Central memory CD4-positive, alpha-beta T cell (primary cell): ENCODE data around the gene CCNL2.
"Not testable (repeated sequence)": the region's sequence is repeated elsewhere in the genome, so short reads cannot be mapped to it uniquely, and the experiment has no call there.

ENCODE experiments used
- DNase-seq: peaks from one replicate; pipeline ENCODE4 v3.0.0; 2022

The CCNL2 gene

GRCh38 chr1:1397839-1398523, 1.2 kb downstream of the CCNL2 start:
- DNase-seq, result no peak

DNA sequence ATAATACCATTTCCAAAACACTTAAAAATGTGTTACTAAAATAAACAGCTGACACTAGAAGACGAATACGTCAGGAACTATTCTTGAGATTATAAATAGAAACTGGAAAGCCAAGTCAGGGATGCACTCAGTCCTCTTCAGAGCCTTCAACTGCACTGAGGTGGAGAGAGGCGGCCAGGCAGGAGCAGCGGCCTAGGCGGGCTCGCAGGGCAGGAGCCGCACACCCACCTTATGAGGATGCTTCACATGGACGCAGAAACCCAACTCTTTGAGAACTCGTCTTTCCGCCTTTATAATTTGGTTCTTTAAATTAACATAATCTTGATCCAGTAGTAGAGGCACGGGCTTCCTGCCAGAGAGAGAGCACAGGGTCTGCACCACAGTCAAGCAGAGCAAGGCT, 4.0 kb downstream of the CCNL2 start:
- DNase-seq, result no peak

DNA sequence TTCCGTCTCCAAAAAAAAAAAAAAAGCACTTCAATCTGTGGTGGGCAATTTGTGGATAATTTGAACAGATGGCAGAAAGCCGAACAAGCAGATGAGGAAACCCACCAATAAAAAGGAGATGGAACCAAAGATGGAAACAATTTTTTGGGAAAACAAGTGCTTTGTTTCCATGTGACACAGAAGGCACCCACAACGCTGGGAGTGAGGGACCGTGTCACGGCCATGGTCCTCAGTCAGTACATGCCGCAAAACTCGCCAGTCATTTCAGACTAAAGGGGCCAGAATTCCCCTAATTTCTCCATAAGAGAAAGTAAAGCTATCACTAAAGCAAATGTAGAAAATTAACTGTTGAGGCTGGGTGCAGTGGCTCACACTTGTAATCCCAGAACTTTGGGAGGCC, 5.0 kb downstream of the CCNL2 start:
- no peak for DNase-seq

GRCh38 chr1:1393428-1393827, 5.7 kb downstream of the CCNL2 start:
- DNase-seq, result no peak

- DNase-seq, result no peak
Measured at GRCh38 chr1:1393014-1393413, 6.1 kb downstream of the CCNL2 start.

DNA sequence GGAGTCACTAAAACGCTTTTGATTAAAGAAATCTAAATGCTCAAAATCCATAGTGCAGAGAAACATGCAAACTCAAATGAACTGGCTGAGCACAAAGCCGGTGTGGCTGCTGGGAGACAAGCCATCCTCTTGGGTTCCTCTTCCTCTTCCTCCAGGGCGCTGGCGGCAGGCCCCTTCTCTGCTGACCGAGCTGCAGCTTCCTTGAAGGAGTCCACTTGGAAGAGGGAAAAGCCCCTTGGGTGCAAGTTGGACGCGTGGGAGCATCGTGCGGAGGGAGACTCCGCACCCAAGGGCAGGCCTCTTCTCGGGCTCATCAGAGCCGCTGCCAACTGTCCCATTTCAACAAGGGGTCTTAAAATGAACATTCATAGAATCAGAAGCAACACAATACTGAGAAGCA, 7.9 kb downstream of the CCNL2 start:
- no peak for DNase-seq

DNA sequence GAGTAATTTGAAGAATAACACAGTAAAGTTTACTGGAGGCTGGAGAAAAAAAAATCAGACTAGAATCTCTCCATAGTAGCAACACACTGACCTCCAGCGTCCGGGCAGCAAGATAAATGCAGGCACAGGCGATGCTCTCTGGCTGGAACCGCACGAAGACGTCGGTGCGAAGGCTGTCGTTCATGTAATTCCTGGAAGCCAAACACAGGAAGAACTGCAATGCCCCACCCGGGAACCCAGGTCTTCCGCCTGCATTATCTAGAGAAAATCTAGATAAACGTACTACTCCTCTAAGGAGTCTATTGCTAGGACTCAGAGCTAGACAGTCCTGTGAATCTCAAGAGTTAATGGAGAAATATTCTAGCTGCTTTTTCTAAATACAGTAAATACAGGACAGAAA, 8.5 kb downstream of the CCNL2 start:
- no peak for DNase-seq

DNA sequence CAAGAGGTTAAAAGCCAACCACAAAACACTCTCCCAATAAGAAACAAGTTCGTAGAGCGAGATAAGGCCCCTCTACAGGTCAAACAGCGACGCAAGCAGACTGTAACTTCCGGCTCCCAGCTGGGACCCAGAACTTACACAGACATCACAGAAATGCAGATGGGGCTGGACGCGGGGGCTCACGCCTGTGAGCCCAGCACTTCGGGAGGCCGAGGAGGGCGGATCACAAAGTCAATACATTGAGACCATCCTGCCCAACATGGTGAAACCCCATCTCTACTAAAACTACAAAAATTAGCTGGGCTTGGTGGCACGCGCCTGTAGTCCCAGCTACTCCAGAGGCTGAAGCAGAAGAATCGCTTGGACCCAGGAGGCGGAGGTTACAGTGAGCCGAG, 11.1 kb downstream of the CCNL2 start:
- no peak for DNase-seq

DNA sequence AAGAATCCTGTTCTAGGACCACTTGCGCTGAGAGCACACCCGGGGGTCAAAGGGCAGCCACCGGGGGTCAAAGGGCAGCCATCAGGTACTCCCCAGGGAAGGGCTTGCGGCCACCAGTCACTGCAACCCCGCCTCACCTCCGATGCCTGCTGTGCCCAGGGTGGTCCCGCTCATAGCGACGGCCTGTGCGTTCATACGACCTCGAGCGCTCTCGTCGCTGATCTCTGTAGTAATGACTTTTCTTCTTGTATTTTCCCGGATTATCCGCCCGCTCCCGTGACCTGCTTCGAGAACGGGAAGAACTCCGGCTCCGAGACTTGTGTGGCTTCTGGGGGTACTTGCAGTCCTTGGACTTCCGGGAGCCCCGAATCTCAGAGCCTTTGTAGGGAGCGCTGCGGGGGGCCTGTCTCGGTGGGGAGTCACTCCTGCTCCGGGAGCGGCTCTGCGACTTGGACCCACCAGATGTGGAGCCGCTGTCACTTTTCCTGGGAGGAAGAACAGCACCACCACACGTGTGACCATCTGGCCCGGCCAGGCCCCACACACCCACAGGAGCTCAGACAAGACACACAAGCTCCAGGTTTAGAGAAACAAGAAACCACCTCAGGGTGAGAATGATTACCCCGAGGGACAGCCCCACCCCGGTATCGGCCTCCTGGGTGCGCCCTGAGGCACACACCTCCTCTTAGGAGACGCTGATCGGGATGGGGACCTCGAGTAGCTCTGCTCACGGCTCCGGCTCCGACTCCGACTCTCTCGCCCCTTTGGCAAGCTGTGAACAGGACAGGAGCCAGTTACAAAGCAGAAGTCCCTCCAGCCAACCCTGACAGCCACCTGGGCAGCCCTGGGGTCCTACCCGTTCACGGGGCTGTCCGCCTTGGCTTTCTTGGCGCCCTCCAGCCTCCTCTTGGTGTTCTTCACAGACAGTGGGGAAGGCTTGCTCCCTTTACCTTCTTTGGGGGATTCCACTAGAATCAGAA, 11.7 kb downstream of the CCNL2 start:
- no peak for DNase-seq

- DNase-seq, result no peak
Measured at GRCh38 chr1:1385931-1386330, 13.2 kb downstream of the CCNL2 start.

GRCh38 chr1:1385339-1385738, 13.8 kb downstream of the CCNL2 start:
- DNase-seq, result not testable (repeated sequence)

DNA sequence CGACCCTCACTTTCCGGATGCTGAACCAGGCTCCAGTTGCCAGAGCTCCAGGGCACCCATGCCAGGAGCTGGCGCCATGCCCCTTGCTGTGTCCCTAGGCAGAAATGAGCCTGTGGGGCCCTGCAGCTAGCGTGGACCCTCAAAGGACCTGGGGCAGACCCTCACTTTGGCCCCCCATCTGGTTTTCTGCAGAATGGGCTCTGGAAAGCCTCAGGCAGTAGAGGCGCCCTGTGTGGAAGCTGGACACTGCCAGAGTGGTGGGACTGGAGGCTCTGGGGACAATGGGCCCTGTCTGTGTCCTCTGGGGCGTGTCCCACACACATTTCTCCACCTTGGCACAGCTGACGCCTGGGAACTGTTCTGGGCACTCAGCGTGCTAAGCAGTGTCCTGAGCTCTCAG, 17.8 kb downstream of the CCNL2 start:
- DNase-seq, result no peak

DNA sequence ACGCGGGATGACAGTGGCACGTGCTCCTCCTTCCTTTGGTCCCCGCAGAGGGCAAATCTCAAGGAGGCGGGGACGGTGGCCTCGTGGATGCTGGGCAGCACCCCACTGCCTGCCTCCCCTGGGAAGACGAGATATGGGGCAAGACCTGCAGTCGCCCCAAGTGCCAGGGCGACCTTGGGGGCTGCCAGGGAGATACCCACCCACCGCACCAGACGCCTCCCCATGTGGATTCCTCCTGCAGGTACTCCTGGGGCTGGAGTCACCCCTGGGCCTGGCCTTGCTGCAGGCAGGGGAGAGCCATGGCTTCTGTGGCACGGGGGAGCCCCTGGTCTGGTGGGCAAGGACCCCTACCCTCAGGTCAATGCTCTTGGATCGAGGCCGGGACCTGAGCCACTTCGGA, 18.3 kb downstream of the CCNL2 start:
- DNase-seq, result no peak

- DNase-seq, result no peak
Measured at GRCh38 chr1:1377540-1378205, 21.5 kb downstream of the CCNL2 start.

DNA sequence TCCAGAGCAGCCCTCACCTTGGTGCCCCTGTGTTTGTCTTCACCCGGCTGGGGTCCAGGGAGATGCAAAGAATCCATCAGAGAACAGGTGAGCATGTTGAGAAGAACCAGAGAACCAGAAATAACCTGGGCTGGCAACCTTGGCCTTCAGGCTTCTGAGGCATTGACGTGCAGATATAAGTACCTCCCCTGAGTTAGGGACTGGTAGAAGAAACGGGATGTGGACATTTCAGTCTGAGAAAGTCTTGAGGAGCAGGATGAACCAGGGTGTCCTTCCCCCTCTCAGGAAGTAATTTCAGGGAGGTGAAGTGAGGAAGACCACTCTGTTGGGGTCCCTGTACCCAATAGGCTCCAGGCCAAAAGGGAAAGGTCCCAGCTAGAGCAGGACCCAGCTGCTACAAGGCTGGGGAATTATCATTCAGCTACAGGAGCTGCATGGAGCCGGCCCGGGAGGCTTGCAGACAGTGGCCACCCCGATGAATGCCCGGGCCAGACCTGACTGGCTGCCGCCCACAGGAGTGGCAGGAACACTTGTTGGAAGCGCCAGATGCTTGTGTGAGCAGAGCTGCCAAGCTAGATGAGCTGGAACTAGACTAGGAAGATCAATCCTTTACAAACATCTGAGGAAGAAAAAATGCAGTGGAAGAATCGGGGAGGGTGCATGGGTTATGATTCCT, 22.4 kb downstream of the CCNL2 start:
- no peak for DNase-seq

GRCh38 chr1:1374929-1375662, 24.0 kb downstream of the CCNL2 start, which contains the start of gene AURKAIP1:
TSS of gene AURKAIP1 (minus strand) at chr1:1375207. CDS start at chr1:1374756, 451 bp downstream.
- peak; percentile 97 for DNase-seq

- DNase-seq, result no peak
Measured at GRCh38 chr1:1374589-1374928, 24.6 kb downstream of the CCNL2 start.

- no peak for DNase-seq
Measured at GRCh38 chr1:1373815-1374588, 25.1 kb downstream of the CCNL2 start.

GRCh38 chr1:1373051-1373814, 25.9 kb downstream of the CCNL2 start:
- no peak for DNase-seq
